HG02852 (cell line): ENCODE results near the gene C9orf43.

ENCODE experiments used
- ATAC-seq: cut with Tn5 transposase; IDR thresholded peaks from one replicate; pipeline ENCODE4 v1.9.1; 2021; ENCODE audit warnings: mild to moderate bottlenecking, moderate library complexity; ENCODE audit not compliant: unreplicated experiment

The C9orf43 gene

DNA sequence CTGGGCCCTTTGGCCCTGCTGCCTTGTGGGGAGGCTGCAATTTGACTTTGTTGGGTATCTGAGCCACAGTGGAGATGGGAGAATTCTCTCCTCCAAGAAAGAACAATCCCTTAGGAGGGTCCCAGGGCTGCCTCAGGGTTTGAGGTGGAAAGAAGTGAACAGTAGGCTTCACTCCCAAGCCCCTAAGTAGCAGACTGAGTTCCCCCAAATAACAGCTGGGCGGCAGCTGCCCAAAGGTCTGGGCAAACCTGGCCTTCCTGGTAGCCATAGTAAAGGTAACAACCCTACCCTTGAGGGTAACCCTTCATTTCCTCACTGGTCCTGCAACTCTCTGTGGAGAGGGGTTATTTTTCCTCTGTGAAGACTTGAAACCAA, 53.7 kb downstream of the C9orf43 start:
- no peak for ATAC-seq

DNA sequence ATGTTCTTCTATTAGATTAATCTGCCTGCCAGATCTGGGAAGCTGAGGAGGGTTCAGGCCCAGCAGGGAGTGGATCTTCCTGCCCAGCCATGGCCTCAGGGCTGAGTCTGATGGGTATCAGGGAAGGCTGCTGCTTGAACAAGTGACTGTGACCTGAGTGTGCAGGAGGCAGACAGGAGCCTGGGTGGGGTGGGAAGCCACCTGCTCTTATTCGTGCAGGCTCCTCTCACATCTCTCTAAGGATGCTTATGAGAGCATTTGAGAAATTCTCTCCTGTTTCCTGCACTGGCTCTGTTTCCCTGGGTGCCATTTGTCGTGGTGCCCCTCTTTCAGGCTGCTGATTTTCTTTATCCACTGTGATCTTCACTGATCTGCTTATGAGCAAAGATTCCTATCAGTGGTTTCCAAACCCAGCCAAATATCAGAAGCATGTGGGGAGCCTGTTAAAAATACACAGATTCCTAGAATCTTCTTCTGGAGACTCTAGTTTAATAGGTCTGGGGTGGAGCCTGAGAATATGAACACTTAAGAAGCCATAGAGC, 55.1 kb downstream of the C9orf43 start:
- no peak for ATAC-seq

DNA sequence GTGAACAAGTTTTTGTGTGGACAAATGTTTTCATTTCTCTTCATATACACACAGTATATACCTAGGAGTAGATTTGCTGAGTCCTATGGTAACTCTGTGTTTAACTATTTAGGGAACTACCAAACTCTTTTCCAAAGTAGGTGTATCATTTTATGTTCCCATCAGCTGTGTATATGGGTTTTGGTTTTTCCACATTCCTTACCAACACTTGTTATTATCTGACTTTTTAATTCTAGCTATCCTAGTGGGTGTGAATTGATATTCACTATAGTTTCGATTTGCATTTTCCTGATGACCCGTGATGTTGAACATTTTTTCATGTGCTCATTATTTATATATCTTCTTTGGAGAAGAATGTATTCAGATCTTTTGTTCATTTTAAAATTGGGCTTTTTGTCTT, 56.6 kb downstream of the C9orf43 start:
- no peak for ATAC-seq

DNA sequence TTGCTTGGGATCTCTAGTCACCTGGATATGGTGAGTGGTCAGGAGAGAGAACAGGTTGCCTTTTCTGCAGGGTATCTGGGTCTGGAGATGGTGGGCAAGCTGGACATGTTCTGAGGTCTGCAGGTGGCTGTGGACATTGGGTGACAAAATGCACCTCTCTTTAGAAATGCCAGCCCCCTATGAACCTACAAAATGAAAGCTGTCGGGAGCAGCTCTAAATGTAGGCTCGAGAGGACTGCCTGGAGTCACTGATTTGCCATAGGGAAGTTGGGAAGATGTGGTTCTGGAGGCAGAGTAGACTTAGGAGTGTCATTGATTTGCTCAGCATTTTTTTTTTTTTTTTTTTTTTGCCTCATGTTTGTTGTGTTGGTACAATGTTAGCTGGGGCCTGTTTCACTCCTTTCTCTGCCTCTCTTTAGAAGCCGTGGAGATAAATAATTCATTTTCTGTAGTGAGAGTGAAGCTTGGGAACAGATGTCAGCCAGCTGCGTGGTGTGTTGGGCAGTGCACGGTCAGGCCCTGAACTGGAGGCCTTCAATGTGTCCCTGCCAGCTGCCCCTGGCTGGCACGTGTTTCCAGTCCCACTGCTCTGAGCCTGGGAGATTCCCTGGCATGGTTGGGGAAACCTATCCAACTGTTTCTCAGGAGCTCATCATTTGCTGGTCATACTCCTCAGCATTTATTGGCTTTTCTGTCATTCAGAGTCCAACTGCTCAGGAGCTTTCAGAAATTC, 58.3 kb downstream of the C9orf43 start:
- ATAC-seq: no peak

DNA sequence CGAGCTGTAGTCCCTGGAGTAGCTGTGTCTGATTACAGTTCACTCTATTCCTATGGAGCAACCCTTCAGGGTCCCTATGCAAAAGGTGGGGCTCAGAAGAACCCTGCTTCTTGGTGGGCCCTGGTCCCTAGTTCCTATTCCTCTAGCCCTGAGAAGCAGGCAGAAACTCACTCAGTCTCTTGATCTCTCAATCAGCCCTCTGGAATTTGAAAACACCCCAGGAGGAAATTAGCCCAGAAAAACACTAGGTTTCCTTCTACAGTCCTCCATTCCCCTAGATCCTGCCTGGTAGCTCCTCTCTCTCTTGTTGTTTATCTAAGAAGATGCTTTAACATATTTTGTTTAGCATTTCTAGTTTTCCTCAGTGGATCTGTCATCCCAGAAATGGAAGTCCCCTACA, 60.6 kb downstream of the C9orf43 start:
- ATAC-seq: no peak

DNA sequence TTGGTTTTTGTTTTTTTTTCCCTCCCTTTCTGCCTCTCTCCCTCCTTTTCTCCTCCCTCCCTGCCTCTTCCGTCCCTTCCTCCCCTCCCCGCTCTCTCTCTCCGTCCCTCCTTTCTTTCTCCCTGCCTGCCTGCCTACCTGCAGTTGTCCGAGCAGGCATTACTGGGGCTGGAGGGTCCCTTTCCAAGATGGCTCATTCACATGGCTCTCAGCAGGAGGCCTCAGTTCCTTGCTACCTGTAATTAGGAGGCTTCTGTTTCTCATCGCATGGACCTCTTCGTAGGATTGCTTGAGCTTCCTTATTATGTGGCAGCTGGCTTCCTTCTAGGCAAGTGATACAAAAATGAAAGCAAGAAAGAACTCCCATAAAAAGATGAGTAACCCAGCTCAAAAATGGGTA, 61.0 kb downstream of the C9orf43 start:
- no peak for ATAC-seq

DNA sequence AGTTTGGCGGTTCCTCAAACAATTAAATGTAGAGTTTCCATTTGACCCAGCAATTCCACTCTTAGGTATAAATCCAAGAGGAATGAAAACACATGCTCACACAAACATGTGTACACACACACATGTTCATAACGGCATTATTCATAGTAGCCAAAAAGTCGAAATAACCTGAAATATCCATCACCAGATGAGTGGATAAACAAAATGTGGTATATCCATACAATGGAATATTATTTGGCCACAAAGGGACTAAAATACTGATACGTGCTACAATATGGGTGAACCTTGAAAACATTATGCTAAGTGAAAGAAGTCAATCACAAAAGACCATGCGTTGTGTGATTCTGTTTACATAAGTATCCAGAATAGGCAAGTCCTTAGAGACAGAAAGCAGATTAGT, 61.7 kb downstream of the C9orf43 start:
- no peak for ATAC-seq

DNA sequence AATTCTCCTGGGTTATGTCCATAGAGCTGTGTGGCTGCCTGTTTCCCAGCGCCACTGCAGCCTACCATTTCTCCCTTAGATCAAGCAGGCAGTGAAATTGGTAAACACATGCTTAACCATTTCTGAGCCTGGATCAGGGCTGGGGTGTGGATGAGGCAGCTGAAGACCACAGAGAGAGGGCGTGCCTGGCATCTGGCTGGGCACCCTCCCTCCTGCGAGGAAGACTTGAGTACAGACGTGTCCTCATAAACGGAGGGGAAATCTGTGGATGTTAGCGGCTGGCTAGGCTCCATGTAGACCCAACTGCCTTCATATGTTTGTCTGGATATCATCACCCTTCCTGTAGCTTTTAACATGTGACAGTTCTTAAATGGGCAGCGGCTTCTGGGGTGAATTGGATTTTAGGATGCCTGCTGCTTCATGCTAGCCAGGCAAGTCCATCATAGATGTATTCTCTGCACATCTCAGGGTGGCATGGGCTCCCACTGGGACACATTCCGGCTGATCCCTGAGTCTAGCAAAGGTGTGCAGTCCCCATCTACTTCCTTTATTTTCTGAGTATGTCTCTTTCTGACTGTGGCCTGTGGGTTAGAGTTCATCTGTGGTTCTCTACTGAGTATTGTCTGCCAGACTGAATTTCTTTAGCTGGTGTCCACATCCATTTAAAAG, 63.9 kb downstream of the C9orf43 start:
- no peak for ATAC-seq

DNA sequence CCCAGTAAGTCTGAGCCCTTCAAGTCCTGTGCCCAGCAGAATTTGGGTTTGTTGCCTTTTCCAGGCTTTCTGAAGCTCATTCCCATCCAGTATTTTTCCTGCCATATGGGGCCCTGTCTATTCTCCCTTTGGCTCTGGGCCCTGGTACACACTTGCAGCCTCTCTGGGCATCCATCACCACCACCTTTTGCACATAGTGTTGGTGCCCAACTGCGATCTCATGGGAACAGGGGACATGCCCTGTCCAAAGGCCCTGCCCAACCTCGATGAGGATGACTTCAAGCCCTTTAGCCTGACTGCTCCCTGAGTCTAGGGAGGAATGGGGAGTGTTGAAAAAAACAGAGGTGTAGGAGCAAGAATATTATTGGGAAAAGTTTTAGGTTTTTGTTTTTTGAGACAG, 64.5 kb downstream of the C9orf43 start:
- no peak for ATAC-seq

DNA sequence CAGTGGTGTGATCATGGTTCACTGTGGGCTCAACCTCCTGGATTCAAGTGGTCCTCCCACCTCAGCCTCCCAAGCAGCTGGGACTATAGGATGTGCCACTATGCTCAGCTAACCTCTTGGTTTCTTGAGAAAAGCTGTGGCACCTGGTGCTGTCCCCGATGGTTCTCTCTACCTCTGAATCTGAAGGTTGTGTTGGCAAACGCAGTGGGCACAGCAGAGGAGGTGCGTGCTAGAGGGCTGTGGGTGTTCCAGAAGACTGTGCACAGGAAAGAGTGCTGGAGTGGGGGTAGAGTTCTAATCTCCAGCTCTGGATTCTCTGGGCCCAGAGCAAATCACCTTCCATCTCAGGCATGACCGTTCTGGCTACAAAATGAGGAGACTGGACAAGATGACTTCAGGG, 65.4 kb downstream of the C9orf43 start:
- ATAC-seq: no peak

DNA sequence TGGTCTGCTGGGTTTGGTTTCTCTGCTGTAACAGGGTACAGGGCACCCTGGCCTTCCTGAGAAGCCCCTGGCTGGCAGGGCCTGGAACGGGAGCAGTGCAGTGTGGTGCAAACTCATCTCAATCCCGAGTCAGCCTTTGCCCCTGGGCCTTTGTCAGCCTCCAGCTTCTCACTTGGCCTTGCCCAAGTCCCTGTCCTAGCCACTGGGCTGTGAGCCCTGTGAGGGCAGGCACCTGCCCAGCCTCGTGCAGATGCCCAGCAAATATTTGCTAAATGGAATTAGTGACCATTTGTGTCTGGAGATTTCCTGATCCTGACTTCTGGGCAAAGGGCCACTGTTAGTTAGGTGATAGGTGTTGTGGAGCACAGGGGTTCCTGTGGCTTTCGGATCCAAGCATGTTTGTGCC, 66.0 kb downstream of the C9orf43 start:
- no peak for ATAC-seq

DNA sequence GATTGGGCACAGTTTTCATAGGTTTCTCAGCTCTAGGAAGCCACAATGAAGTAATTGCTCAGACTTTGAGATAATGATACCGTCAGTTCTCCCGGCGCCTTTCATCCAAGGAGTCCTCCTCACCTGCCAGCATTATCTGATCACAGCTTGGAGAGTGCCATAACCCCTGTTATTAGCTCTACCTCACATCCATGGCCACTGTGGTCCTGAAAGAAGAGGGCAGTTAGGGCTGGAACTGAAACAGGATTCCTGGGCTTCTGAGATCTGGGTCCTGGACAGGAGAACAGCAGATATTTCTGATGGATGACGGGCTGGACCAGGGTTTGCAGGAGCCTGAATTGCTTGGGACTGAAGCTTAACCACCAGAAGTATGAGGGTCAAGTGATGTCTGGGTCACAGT, 66.5 kb downstream of the C9orf43 start:
- no peak for ATAC-seq

DNA sequence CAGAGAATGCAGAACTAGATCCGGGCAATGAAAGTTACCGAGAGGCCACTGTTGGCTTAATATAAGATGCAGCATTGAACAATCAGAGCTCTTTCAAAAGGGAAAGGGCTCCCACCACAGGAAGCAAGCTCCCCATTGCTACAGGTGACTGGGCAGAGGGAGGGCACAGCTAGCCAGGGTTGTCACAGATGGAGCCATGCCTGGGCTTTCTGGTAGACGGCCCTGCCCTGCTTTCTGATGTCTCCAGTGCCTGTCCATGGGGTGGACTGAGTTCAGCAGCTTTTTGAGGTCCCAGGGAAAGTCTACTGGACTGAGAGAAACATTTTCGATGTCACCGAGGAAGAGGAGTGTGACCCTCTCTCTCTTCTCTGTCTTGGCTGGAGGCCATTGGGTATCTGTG, 67.1 kb downstream of the C9orf43 start:
- ATAC-seq: no peak

DNA sequence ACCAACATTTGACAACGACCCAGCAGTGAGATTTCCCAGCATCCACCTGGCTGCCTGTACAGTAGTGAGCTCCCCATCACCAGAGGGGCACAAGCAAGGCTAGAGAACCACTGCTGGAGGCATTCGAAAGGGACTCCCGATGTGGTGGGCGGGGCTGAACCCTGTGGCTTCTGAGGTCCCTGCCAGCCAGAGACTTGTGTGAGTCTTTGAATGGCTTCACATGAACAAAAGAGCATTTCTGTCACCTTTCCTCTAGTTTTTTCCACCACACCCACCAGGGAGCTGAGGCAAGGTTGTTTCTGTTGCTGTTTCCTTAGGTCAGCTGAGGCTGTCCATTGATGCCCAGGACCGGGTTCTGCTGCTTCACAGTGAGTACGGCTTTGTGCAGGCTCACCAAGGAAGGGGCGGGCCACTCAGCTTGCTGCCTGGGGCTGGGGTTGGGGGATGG, 68.7 kb downstream of the C9orf43 start:
- ATAC-seq: no peak
